HG03558 (cell line): ENCODE results near the gene SUCLG1.
A peak's percentile ranks its signal among the peaks of the same experiment; 100 is the strongest.
"Not testable (repeated sequence)": the region's sequence is repeated elsewhere in the genome, so short reads cannot be mapped to it uniquely, and the experiment has no call there.

Experiments used
- ATAC-seq: cut with Tn5 transposase; IDR thresholded peaks from one replicate; pipeline ENCODE4 v1.9.1; 2021; ENCODE audit warnings: moderate number of reproducible peaks; ENCODE audit not compliant: unreplicated experiment; ENCODE audit errors: extremely low read depth

Gene SUCLG1

DNA sequence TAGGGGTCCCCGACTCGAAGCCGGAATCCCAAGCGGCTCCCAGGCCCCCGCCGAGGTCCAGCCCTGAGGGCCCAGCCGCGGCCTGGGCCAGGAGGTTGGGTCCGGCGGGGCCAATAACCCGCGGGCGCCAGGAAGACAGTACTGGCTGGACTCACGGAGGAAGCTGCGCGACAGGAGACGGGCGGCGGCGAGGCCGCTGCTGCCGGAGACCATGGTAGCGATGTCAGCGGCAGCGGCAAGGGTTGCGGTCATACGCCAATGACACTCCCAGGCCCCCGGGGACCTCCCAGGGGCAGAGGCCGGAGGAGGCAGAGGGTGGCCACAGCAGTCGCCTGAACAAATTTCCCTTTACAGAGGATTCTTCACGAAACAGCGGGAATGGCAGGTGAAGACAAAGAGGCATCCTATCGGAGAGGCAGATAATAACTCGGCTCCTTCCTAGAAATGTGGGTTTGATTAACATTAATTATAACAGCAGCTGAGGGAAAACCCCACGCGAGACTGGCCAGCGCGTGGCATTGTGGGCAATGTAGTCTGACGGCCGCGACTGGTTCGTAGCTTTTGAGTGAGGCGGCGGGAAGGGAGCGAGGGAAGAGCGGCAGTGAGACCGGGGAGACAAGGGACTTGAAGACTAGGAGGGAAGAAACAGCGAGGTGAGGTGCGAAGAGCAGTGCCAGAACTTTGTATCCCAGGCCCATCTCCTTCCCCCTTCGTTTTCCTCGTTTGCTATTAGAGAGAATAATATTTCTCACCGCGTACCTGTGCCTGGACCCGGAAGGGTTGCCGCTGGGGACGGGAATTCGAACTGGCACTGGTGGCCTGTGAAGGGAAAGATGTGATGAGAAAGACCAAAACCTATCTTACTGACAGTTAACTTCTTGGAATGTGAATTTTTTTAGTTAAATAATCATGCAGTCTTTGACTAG is at the start of gene SUCLG1:
TSS of gene SUCLG1 (minus strand) at position 263 of the 926 bp plus-strand sequence. CDS start at position 252, 11 bp downstream.
- ATAC-seq = peak; percentile 91

DNA sequence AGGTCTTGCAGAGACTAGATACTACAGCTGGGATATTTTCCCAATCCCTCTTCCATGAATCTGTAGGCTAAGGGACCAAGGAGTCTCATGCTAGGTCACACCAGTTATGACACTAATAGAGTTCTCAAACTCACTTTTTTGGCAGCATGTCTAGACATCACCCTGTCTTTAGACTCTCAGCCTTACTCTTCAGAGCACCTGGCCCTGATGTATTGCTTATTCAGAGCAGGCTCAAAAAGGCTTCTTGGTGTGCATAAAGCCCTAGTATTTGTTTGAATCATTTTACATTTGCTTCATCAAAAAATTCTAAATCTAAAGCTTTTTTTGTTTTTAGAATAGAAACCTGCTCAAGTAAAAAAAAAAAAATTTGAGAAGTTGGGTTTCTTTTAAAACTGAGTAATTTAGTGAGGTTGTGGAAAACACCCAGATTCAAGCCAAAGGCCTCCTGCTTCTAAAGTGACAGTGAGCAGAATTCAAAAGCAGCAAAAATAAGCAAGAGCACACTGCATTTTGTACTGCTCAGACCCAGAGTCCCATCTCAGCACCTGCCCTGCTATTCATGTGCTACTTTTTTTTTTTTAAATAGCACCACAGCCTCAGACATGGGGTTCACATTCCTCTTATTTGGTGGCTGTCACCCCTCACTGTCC is 39.2 kb upstream of the SUCLG1 start:
- ATAC-seq = no peak

DNA sequence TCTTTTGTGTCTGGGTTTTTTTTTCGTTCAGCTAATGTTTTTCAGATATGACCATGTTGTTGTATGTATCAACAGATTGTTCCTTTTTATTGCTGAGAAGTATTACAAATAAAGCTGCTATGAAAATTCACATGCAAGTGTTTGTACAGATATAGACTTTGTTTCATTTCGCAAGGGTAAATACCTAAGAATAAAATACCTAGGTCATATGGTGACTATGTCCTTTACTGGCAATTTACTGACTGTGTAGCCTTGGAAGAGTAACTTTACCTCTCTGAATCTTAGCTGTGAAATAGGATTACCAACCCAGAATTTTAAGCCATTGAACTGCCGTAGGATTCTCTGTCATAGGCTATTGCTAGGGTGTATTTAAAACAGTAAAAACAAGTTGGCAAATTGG is 38.2 kb upstream of the SUCLG1 start:
- ATAC-seq = no peak

DNA sequence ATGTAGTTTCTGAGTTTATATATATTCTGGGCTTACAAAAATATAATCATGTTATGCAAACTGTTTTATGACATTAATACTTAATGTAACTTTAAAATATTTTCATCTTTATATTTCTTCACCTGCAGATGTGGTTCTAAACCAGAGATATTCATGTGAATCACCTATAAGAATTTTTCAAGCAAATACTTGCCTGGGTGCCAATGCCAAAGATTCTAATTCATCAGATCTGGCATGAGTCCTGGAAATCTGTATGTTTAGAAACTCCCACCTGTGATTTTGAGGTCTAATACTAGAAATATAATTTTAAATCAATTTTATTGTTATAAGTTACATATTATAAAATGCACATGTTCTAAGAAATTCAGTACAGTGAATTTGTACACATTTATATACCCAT is 37.3 kb upstream of the SUCLG1 start:
- ATAC-seq = no peak

DNA sequence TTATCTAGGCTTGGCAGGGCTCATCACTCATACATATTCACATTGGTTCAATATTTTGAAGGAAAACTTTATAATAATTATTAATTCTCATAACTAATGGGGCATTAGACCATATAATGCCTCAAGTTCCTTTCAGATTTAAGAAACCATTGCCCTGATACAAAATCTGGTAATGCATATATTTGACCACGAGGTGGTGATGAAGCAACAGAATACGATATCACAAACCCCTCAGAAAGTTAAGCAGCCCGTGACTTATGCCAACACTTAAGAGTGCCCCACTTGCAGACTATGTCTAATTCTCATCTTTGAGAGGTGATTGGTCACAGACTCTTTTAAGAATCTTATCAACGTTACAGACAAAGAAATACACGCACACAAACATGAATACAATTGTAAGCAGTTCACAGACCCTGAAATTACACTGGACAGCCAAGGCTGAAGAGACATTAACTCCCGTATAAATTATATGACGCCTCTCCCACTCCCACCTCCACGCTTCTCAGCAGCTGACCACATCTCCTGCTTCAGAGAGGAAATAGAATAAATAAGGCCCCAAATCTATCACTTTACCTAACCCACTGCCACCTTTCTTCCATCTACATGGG is 36.6 kb upstream of the SUCLG1 start:
- ATAC-seq = peak; percentile 51

DNA sequence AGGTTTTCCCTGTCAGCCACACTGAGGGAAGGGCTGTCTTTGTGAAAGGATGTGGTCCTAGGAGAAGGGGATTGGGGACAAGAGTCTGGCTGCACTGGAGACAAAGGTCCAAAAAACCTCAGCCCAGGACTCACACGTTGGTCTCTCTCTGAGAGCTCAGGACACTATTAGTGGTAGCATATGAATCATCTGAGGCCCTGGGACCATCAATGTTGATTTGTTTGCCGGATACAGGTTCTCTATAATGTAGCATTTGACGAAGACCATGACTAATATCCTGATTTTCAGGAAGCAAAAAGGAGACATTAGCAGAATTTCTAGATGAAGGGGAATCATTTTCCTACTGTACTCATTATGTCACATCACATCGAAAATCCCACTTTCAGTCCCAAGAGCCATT is 35.0 kb upstream of the SUCLG1 start:
- ATAC-seq = no peak

DNA sequence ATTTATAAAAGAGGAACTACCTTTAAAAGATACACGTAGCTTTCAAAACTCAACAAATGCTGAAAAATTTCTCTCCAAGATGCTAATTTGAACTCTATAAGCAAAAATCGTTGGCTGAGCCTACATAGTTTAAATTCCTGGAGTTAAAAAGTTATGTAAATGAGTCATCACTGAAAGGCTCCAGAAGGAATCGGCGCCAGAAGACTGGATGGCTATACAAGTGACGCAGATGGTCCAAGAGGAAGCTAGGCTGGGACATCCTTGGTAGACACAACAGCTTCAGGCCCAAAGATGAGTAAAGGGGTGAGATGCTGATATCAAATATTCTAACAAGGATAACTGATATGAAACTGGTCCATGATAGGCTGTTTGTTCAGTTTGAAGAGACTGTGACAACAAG is 34.4 kb upstream of the SUCLG1 start:
- no peak for ATAC-seq

DNA sequence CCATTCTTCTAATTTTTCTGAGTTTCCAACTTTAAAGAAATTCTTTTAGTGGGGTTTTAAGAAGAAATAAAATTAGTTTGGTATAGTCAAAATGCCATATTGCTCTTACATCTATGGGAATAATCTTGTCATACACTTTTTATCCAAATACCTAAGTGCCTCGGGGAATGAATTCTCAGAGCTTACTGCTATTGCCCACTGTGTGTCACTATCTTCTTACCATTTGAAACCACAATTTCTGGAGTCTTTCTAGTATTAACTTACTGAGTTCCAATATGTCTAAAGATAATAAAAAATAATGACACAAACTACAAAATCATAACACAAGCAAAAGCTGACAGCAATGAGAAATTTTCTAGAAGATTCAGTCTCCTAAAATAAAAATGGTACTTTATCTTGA is 33.5 kb upstream of the SUCLG1 start:
- ATAC-seq = no peak

DNA sequence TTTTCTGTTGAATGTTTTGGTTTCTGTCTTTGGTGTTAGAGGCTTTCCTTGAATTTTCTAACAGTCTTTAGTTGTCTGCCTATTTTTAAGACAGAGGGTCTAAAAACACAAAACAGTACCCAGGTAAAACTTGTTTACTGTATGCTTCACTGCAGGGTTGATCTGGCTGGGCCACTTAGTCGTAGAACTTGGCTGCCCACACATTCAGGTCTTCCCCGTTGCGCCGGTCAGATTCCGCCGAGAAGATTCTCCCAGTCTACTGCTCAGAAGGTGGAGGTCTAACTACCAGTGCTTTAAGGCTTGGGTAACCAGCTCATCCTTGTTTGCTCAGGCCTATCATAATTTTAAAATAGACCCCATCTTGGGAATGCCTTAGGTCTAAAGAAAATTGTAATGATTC is 32.7 kb upstream of the SUCLG1 start:
- ATAC-seq = no peak

DNA sequence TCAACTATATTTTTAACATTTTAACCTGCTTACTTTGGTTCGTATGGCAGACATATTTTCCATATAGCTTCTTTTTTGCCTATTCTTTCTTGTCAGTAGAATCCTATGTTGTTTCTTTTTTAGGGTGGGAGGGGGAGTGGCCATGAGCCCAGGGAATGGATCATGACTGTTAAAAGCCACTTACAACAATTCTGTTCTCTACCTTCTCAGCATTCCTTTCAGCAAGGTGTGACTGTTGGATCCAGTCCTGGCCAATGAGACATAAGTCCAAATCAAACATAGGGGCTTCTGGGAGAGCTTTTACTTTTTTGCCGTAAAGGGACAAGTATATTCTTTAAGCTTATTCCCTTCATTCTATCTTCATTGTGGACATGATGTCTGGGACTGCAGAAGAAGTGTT is 32.2 kb upstream of the SUCLG1 start:
- no peak for ATAC-seq

DNA sequence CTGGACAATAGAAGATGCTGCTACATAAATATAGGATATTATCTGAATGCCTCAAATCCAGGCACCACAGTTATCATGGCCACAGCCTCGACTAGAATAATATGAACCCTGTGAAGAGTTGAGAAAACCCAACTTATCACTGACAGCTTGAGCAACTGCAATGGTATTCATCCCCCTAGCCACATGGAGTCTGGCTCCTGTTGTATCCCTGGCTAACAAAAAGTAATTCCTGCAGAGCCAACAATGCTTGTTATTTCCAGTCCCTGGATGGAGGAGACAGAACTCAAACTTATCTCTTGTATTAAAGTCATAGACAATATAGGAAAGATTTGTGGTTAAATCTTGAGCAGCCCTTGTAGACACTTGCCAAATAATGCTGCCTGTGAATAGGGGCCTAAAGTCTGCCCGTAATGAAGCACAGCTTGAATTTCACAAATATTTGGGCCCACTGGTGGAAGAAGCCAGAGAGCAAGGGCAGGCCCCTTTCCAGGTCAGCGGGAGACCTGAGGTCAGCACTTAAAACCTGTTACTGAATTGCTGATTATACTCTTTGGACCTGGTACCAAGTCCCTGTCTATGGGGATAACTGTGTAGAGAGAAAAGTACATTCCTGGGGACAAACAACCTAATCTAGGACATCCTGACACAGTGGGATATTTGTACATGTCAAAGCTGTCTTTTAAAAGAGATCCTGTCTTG is 28.4 kb upstream of the SUCLG1 start:
- no peak for ATAC-seq

DNA sequence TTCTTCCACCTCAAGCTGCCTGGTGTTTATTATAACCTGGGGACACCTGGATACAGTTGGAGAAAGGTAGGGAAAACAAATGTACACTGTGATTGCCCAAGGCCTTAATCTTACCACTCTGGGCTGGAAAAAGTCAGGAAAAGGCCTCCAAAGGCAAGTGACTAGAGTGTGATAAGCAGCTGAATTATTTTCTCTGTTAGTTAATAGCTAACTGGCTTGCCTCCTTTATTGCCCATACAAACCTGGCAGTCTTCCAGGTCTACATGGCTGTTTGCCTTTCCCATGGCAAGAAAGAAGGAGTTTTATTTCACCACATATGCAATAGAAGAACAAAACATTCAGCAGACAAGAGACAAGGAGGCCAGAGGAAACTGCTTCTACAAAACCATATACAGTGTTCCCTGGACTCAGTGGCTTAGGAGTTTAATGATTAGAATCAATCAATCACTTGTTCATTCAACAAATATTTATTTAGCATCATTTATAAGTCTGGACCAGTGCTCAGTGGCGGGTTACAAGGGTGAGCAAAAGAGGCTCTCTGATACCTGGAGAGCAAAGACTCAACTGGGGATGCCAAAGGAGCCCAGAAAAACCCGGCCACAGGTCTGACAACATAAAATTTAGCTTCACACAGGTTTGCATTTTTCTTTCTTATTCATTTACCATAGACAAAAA is 27.5 kb upstream of the SUCLG1 start:
- ATAC-seq = no peak

DNA sequence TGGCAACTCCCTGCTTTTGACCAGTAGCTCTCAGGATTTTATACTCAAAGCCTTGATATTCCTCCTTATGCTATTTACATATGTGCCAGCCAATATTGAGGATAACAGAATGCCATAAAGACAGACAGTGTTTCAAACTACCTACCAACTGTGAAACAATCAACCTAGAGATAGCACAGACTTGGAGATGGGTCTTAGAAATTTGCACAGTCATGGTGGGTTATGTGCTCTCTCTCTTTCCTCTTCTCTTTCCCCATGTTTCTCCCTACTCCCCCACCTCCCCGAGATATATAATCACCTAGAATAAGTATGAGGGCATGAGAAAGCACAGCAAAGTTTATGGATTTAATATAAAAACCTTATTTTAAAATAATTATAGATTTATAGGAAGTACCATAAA is 24.2 kb upstream of the SUCLG1 start:
- no peak for ATAC-seq

DNA sequence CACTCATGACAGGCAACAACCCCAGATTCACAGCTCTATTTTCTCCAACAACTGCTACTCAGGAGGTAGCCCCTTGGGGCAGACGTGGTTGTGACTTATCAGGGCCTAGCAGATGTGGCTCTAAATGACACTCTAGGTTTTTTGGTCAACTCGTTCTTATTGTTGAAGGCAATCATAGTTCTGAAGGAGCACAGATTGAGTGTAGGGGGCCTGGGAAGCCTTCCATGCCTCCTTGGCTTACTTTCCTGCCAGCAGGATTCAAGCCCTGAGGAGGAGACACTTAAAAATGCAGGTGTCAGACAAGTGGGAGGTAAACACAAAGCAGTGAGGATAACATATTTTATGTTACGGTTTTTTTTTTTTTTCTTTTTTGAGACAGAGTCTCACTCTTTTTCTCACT is 23.5 kb upstream of the SUCLG1 start:
- no peak for ATAC-seq

DNA sequence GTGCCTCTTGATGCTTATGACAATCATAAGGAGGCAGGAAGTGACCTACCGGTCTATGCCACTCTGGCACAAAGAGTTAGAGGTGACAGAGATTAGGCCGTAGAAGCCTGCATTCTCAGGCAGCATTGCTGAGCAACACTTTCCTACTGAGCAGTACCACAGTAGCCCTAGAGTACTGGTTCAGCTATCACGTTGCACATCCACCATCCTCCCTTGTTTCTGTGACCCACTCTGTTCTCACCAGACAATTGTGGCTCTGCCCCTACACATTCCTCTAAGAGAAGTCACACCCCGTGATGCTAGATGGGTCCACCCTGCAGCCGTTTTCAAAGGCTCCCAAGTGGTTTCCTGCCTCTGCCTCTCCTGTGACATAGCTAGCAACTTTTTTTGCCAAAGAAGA is 22.6 kb upstream of the SUCLG1 start:
- ATAC-seq = no peak

DNA sequence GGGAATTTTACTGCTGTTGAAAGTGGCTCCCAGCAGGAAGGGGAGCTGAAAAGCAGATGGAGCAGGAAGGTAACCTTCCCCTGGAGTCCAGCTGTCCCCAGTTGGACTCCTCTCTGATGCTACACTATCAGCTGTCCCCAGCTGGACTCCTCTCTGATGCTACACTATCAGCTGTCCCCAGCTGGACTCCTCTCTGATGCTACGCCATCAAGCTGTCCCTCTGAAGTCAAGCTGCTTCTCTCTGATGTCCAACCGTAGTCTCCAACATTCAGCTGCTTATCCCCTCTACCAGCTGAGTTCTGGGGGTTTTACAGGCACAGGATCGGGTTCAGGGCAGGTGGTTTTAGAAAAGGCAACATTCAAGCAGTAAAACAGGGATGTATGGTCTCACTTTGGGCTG is 19.8 kb upstream of the SUCLG1 start:
- ATAC-seq = no peak

DNA sequence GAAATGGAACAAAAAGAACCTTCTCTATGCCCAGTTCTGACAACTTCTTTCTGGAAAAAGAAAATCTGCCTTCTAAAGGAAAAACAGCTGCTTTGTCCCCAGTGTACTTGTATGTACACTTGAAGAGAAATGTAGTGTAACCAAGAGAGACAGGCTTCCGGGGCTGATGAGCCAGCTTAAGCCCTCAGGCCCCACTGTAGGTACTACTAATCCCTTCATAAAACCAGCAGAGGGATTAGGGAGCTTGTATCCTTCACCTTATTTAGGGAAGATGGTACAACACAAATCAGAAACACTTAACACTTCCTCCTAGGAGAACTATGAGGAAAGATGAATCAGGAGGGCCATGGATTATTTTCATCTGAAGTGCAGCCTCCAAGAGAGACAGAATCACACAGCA is 18.8 kb upstream of the SUCLG1 start:
- no peak for ATAC-seq

DNA sequence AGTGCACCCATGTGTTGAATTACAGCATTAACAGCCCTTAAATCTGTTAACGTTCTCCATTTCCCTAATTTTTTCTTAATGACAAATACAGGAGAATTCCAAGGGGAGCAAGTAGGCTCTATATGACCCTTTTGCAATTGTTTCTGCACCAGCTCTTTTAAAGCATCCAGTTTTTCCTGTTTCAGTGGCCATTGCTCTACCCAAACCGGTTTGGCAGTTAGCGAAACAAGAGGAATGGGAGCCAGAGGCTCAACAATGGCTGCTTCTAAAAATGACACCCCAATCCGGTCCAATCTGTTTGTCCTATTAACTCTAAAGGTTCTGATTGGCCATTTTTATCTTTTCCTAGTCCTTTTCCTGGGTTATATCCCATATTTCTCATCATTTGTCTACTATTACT is 15.1 kb upstream of the SUCLG1 start:
- no peak for ATAC-seq

DNA sequence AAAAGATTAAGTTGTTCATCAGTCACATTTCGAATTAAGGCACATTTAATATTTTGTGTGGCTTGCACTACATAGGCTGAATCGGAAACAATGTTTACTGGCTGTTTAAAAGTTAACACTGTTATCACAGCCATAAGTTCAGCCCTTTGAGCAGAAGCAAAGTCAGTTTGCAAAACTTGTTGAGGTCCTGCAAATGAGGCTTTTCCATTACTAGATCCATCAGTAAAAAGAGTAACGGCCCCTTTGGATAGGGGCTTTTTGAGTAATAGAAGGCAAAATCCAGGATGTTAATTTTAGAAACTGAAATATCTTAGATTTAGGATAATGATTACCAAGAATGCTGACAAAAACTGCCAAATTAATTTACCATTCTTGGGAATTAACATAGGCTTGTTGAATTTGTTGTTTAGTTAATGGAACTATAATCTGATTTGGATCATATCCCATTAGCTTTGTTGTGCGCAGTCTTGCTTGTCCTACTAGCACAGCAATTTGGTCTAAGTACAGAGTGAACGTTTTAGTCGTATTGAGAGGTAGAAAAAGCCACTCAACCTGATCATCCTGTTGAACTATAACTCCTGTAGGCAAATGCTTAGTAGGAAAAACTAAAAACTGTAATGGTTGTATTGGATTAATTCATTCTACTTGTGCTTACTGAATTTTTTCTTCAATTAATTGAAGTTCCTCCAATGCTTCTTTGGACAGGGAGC is 13.9 kb upstream of the SUCLG1 start:
- ATAC-seq = no peak

DNA sequence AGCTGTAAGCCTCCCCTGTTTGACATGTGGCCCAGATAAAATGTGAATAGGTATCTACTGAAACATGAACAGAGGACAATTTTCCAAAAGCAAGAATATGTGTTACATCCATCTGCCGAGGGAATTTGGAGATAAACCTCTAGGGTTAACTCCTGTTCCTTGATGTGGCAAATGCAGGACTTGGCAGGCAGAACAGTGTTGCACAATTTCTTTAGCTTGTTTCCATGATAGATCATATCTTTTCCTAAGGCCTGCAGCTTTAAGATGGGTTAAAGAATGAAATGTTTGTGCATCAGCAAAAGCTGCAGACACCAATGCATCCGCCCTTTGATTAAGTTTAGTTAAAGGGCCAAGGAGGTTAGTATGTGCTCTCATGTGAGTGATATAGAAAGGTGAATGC is 13.3 kb upstream of the SUCLG1 start:
- not testable (repeated sequence) for ATAC-seq
